ENCODE data around the gene MAP6D1.

Gene MAP6D1

GRCh38 chr3:183796372-183796771 lies 29.0 kb downstream of the MAP6D1 start:
- DNase-seq: no peak

DNA sequence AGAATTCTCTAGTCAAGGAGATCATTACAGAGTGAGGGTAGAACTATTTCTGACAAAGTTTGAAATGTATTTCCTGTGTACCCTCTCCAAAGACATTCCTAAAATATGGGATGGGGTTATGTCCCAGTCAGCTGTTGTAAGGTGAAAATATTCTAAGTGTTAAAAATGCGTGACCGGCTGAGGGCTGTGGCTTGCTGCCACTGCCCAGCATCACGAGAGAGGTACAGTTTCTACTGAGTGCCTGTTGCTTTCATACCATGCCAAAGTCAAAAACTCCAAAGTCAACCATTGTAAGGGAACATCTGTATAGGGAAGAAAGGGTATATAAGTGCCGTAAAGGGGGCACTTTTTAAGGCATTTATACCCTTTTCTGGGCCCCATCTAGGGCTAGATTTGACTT lies 30.9 kb downstream of the MAP6D1 start:
- DNase-seq: no peak

- no peak for DNase-seq
Observed at GRCh38 chr3:183792976-183793375, 32.4 kb downstream of the MAP6D1 start.

DNA sequence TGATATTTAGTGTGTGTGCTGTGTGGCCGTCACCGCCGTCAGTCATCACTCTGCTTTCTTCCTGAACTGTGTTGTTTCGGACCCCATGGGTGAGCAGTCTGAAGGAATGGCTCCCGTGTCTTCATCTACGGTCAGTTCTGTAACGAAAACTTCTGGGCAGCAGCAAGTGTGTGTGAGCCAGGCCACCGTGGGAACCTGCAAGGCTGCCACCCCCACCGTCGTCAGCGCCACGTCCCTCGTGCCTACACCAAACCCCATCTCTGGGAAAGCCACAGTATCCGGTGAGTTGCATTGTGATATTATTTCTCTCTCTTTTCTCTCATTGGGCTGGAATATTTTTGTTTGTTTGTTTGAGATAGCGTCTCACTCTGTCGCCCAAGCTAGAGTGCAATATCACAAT lies 34.7 kb downstream of the MAP6D1 start:
- DNase-seq: no peak

DNA sequence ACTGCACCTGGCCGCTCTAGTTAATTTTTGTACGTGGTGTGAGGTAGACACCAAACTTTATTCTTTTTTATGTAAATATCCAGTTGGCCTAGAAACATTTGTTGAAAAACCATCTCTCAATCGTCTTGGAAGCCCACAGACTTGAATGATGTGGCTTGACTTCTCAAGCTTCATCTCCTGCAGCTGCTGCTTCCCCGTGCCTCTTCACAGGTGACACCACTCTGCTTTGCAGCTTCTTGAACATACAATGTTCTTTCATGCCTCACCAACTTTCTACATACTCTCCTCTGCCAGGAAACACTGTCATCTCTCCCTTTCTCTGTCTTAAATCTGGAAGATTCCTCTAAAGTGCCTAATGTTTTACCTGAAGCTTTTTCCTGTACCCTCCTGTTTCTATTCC lies 35.6 kb downstream of the MAP6D1 start:
- DNase-seq: no peak

DNA sequence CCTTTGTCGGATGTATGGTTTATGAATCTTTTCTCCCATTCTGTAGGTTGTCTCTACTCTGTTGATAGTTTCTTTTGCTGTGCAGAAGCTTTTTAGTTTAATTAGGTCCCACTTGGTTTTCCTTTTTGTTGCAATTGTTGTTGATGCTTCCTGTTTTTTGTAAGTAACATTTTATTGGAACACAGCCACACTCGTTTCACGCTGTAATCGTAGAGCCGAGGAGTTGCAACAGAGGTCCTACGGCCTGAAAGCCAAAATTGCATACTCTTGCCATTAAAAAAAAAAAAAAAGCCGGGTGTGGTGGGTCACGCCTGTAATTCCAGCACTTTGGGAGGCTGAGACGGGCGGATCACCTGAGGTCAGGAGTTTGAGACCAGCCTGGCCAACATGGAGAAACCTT lies 40.9 kb downstream of the MAP6D1 start:
- peak; percentile 86 for DNase-seq

DNA sequence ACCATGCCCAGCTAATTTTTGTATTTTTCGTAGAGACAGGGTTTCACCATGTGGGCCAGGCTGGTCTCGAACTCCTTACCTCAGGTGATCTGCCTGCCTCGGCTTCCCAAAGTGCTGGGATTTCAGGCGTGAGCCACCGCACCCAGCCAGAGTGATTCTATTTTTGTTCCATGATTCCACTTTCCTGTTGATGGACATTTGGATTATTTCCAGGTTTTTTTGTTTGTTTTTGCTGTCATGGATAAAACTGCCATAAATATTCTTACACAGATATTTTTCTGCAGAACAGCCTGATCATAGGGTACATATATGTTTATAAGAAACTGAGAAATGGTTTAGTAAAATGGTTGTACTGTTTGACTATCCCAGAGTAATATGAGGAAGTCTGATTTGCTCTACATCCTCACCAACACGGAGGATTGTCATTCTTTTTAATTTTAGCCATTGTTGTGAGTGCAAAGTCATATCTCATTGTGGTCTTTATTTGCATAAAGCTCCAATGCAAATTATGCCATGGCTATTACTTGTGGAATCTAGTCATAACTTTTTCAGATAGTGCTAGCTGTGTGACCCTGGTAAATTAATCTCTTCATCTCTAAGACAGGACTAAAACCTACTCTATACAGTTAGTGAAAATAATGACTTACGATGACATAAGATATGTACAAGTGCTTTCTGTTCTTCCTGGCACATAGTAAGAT lies 42.7 kb downstream of the MAP6D1 start:
- DNase-seq: no peak

- DNase-seq: no peak
Observed at GRCh38 chr3:183781246-183781645, 44.1 kb downstream of the MAP6D1 start.

DNA sequence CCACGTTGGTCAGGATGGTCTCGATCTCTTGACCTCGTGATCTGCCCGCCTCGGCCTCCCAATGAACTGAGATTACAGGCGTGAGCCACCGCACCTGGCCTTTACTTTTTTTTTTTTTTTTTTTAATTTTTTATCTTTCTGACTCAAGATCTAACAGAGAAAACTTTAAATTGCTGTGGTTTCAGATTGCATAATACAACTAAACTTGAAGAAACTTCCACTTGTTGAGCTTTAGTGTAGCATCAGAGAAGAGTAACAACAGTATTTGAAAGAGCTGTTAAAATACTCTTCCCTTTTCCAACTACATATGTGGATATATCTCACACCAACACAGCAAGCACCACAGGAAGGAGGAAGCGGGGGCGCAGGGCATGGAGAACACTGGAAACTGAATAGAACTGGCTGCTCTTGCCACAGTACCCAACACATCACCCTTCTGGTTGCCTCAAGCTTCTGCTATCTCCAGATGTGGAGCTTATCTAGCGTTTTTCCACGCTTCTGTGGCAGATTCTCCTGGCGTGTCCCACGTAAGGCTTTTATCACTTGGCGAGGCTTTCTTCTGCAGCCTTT lies 45.4 kb downstream of the MAP6D1 start:
- peak; percentile 74 for DNase-seq

GRCh38 chr3:183777016-183777618 lies 48.3 kb downstream of the MAP6D1 start:
- DNase-seq: no peak

- DNase-seq: peak; percentile 20
Observed at GRCh38 chr3:183776451-183776850, 48.9 kb downstream of the MAP6D1 start.

GRCh38 chr3:183775781-183776180 lies 49.6 kb downstream of the MAP6D1 start:
- DNase-seq: peak; percentile 5

DNA sequence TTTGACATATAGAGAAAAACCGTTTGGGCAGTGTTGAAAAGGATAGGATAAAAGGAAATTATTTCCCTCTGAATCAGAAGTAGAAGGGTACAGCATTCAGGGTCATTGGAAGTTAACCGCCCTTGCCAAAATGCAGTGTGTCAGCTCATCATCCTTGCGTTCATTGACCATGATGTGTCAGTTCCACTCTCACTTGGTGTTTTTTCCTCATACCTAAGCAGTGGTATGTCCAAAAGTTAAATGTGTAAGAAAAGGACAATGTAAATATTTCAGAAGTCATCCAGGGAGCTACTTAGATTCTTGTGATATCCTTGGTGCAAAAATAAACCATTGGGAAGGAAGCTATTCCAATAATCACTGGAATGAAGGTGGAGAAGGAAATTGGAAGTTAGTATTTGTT lies 50.7 kb downstream of the MAP6D1 start:
- no peak for DNase-seq

DNA sequence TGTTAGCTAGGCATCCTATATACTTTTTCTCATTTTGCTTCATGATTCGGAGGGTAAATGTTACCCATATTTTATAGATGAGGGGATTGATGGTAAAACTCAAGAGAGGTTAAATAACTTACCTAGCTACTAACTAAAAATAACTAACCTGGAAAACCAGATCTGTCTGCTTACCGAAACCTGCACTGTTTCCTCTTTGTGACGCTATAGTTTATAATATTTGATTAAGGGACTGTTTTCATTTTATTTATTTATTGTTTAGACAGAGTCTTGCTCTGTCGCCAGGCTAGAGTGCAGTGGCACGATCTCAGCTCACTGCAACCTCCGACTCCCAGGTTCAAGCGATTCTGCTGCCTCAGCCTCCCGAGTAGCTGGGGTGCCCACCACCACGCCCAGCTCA lies 55.9 kb downstream of the MAP6D1 start:
- DNase-seq: no peak

DNA sequence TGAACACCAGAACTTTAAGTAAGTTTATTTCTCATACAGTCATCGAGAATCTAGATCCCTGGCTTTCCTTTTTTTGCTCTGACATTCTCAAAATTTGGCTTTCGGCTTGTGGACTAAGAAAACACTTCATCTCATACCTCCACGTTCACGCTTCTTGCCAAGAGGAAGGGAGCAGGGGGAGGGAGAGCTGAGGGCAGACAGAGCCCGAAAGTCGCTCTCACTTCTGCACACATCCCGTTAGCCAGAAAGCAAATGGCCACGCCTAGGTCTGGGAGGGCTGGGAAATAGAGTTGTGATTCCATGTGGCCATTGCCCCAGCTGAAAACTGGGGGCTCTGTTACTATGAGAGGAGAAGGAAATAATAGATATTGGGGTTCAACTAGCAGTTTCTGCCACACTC lies 57.3 kb downstream of the MAP6D1 start:
- DNase-seq: no peak

DNA sequence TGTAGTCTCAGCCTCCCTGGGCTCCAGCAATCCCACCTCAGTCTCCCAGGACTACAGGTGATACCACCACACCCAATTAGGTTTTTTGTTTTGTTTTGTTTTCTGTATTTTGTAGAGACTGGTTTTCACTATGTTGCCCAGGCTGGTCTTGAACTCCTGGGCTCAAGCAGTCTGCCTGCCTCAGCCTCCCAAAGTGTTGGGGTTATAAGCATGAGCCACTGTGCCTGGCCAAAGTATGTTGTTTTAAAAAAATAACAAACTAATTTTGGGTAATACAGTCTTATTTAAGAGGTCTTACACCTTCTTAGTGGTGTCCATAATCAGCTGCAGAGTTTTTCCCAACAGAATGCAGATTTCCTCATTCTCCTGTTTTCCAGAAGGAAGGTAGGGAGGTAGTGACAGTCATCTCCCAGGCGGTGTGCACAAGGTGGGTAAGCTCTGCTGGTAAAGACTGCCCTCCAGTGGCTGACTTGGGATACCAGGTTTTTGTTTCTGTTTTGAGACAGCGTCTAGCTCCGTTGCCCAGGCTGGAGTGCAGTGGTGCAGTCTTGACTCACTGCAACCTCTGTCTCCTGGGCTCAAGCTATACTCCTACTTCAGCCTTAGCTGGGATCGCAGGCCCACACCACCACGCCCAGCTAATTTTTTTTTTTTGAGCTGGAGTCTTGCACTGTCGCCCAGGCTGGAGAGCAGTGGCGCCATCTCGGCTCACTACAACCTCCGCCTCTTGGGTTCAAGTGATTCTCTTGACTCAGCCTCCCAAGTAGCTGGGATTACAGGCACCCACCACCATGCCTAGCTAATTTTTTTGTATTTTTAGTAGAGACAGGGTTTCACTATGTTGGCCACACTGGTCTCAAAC lies 58.4 kb downstream of the MAP6D1 start:
- DNase-seq: peak; percentile 65

GRCh38 chr3:183766107-183766506 lies 59.3 kb downstream of the MAP6D1 start:
- DNase-seq: no peak

All from suppressor macrophage treated with lipopolysaccharide for 4 hours (primary cell).